ENCODE results near the gene SMC1A. TPM values are rescaled to one million over a fixed set of nuclear protein-coding genes. Genes with fewer than 3 reads are reported as not detected.

Gene SMC1A
- total and polyA plus RNA-seq, 5 donors from 2014 or later, result 37.1 to 74.9 (median 47.4) TPM

GRCh38 chrX:53445977-53446376, 23.5 kb upstream of the SMC1A start:
- Mint-ChIP-seq H3K27ac (no peak overlapping the region), H3K4me1 (peaks cover 0 to 8% (median 0%) of the 10 kb centered on the region in 4 donors), H3K4me3 (no peak overlapping the region), H3K27me3 (no peaks in the 10 kb centered on the region), H3K36me3 (no peaks in the 10 kb centered on the region), H3K9me3 (no peaks in the 10 kb centered on the region)
- peaks cover 10% of the 10 kb centered on the region for H3K4me1 ChIP-seq (ENCODE audit: control insufficient read depth, insufficient read depth, low read length, poor library complexity, severe bottlenecking)
- ATAC-seq (ENCODE audit: low read depth in 2 of 2) (no peak), DNase-seq (peak in 2 of 3 donors; percentile 26 to 67)
- H3K27me3 ChIP-seq (ENCODE audit: control insufficient read depth, insufficient read depth, low read length), result no peaks in the 10 kb centered on the region
- H3K9me3 ChIP-seq (ENCODE audit: control insufficient read depth in 2 of 2, low read length in 2 of 2), result no peaks in the 10 kb centered on the region
- no peaks in the 10 kb centered on the region for H3K36me3 ChIP-seq (ENCODE audit: control insufficient read depth, insufficient read depth, low read length)
- no peak overlapping the region for H3K27ac ChIP-seq (ENCODE audit: insufficient read depth, low read length, poor library complexity, severe bottlenecking)
- H3K4me3 ChIP-seq (ENCODE audit: low read depth, low read length), result no peak overlapping the region

DNA sequence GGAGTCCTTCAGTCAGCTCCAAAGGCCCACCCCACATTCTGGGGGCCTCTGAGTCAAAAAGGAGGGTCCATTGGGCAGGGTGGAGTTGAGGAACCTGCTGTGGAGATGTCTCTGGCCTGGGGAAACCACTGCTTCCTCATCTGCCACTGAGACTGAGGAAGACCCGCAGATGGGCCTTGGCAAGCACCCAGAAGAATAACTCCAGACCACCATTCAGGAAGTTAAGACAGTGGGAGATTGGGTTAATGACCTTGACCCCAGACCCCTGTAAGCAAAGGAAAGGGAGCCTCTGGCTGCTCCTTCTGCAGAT, 19.8 kb upstream of the SMC1A start:
- no peak for ATAC-seq (ENCODE audit: low read depth in 2 of 2)
- no peaks in the 10 kb centered on the region for H3K36me3 ChIP-seq (ENCODE audit: control insufficient read depth, insufficient read depth, low read length)
- Mint-ChIP-seq H3K9me3 (no peaks in the 10 kb centered on the region), H3K4me3 (peak overlapping the region in 2 of 4 donors; percentile 70 to 77), H3K4me1 (peaks cover 0 to 15% (median 3%) of the 10 kb centered on the region in 4 donors), H3K36me3 (no peaks in the 10 kb centered on the region), H3K27ac (peak overlapping the region in 1 of 3 donors; percentile 15), H3K27me3 (no peaks in the 10 kb centered on the region)
- DNase-seq, result no peak
- no peaks in the 10 kb centered on the region for H3K9me3 ChIP-seq (ENCODE audit: control insufficient read depth in 2 of 2, low read length in 2 of 2)
- peaks cover 15% of the 10 kb centered on the region for H3K4me1 ChIP-seq (ENCODE audit: control insufficient read depth, insufficient read depth, low read length, poor library complexity, severe bottlenecking)
- no peaks in the 10 kb centered on the region for H3K27me3 ChIP-seq (ENCODE audit: control insufficient read depth, insufficient read depth, low read length)
- no peak overlapping the region for H3K27ac ChIP-seq (ENCODE audit: insufficient read depth, low read length, poor library complexity, severe bottlenecking)
- no peak overlapping the region for H3K4me3 ChIP-seq (ENCODE audit: low read depth, low read length)

DNA sequence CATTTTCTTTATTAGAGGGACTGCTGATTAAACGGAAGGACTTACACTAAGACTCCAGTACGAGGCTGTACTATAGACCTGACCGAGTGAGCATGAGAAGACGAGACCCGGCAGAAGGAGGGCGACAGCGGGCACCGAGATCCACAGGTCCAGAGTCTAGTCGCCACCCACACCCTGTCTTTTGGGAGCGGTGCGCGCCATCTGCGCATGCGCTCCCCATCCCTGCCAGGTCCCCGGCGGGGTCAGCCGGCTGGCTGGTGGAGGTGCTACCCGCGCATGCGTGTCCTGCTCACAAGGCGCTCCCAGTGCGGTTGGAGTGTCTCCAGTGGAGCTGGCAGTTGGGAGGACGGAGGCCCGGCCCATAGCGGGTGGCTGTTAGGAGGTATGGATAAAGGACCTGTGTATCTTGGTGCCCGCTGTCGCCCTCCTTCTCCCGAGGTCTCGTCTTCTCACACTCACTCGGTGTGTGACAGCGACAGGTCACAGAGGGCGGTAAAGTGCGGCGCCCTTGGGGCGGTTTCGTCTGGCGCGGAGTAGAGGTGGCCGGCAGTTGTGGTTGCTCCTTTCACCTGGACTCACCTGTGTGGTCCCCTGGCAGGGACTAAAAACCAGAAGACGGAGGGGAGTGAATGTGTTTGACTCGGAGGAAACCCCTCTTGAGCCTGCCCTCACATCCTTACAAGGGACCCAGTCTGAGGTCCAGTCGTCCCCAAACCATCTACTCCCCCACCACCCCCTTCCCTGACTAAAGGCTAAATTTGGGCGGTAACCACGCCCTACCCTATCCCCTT, 19.3 kb upstream of the SMC1A start:
- Mint-ChIP-seq H3K4me1 (peaks cover 0 to 15% (median 3%) of the 10 kb centered on the region in 4 donors), H3K4me3 (peak overlapping the region; percentile 70 to 82 (median 79)), H3K27me3 (no peaks in the 10 kb centered on the region), H3K36me3 (no peaks in the 10 kb centered on the region), H3K9me3 (no peaks in the 10 kb centered on the region), H3K27ac (peak overlapping the region in 2 of 3 donors; percentile 15 to 26)
- H3K4me3 ChIP-seq (ENCODE audit: low read depth, low read length), result peak overlapping the region; percentile 64
- peaks cover 15% of the 10 kb centered on the region for H3K4me1 ChIP-seq (ENCODE audit: control insufficient read depth, insufficient read depth, low read length, poor library complexity, severe bottlenecking)
- H3K27ac ChIP-seq (ENCODE audit: insufficient read depth, low read length, poor library complexity, severe bottlenecking), result no peak overlapping the region
- H3K27me3 ChIP-seq (ENCODE audit: control insufficient read depth, insufficient read depth, low read length), result no peaks in the 10 kb centered on the region
- no peaks in the 10 kb centered on the region for H3K36me3 ChIP-seq (ENCODE audit: control insufficient read depth, insufficient read depth, low read length)
- DNase-seq, result peak; percentile 69 to 85 (median 70)
- ATAC-seq (ENCODE audit: low read depth in 2 of 2), result peak; percentile 72 to 75
- no peaks in the 10 kb centered on the region for H3K9me3 ChIP-seq (ENCODE audit: control insufficient read depth in 2 of 2, low read length in 2 of 2)

DNA sequence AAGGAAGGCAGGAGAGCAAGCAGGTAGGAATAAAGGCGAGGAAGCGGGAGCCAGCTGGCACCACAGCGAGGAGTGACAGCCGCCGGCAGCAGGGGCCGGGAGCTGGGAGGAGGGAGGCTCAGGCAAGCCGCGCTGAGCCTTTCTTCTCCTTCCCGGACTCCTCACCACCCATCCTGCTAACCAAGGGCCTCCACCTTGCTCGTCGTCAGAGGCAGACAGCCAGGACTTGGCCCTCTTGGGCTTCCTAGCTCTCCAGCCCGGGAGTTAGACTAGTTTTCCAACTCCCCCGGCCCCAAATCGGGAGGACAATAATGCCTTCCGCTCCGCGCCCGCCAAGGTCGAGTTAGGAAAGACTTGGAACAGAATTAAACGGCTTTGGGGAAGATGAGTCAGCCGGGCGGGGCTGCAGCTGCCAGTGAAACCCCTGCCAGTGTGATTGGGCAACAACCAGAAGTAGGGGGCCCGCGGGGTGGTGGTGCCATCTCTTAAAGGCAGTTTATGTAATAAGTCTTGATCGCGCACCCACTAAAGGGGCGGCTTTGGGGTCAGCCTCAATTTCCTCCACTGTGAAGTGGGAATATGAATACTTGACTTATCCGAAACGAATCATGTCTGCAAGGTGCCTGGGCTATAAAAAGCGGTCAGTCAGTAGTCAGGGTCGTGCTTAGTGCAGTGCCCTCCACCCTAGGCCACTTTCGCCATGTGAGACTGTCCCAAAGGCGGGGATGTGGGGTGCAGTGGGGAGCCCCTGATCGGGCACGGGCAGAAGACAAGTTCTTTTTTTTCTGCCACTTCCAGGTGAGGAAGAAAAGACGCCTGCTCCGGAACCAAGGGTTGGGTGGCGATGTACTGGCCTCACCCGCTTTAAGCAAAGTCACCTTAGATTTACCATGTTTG, 18.4 kb upstream of the SMC1A start:
- H3K4me1 Mint-ChIP-seq, result peaks cover 0 to 20% (median 6%) of the 10 kb centered on the region in 4 donors
- H3K36me3 Mint-ChIP-seq, result no peaks in the 10 kb centered on the region
- Histone ChIP-seq H3K27ac (ENCODE audit: insufficient read depth, low read length, poor library complexity, severe bottlenecking) (no peak overlapping the region), H3K4me1 (ENCODE audit: control insufficient read depth, insufficient read depth, low read length, poor library complexity, severe bottlenecking) (peaks cover 18% of the 10 kb centered on the region), H3K27me3 (ENCODE audit: control insufficient read depth, insufficient read depth, low read length) (no peaks in the 10 kb centered on the region), H3K36me3 (ENCODE audit: control insufficient read depth, insufficient read depth, low read length) (no peaks in the 10 kb centered on the region), H3K9me3 (ENCODE audit: control insufficient read depth in 2 of 2, low read length in 2 of 2) (no peaks in the 10 kb centered on the region), H3K4me3 (ENCODE audit: low read depth, low read length) (peak overlapping the region; percentile 64)
- H3K27ac Mint-ChIP-seq, result peak overlapping the region in 1 of 3 donors; percentile 15
- ATAC-seq (ENCODE audit: low read depth in 2 of 2) (no peak), DNase-seq (peak in 1 of 3 donors; percentile 31)
- H3K4me3 Mint-ChIP-seq, result peak overlapping the region; percentile 70 to 92 (median 80)
- no peaks in the 10 kb centered on the region for H3K27me3 Mint-ChIP-seq
- no peaks in the 10 kb centered on the region for H3K9me3 Mint-ChIP-seq

- H3K4me3 Mint-ChIP-seq, result peak overlapping the region in 3 of 4 donors; percentile 56 to 92 (median 72)
- H3K27ac ChIP-seq (ENCODE audit: insufficient read depth, low read length, poor library complexity, severe bottlenecking), result no peak overlapping the region
- H3K36me3 Mint-ChIP-seq, result no peaks in the 10 kb centered on the region
- DNase-seq (no peak), ATAC-seq (ENCODE audit: low read depth in 2 of 2) (no peak)
- H3K27ac Mint-ChIP-seq, result no peak overlapping the region
- no peaks in the 10 kb centered on the region for H3K27me3 ChIP-seq (ENCODE audit: control insufficient read depth, insufficient read depth, low read length)
- H3K4me1 Mint-ChIP-seq, result peaks cover 0 to 25% (median 9%) of the 10 kb centered on the region in 4 donors
- H3K36me3 ChIP-seq (ENCODE audit: control insufficient read depth, insufficient read depth, low read length), result no peaks in the 10 kb centered on the region
- no peaks in the 10 kb centered on the region for H3K27me3 Mint-ChIP-seq
- H3K9me3 ChIP-seq (ENCODE audit: control insufficient read depth in 2 of 2, low read length in 2 of 2), result no peaks in the 10 kb centered on the region
- H3K9me3 Mint-ChIP-seq, result no peaks in the 10 kb centered on the region
- no peak overlapping the region for H3K4me3 ChIP-seq (ENCODE audit: low read depth, low read length)
- peaks cover 18% of the 10 kb centered on the region for H3K4me1 ChIP-seq (ENCODE audit: control insufficient read depth, insufficient read depth, low read length, poor library complexity, severe bottlenecking)
These were observed 17.6 kb upstream of the SMC1A start for GRCh38 chrX:53440101-53440500.

DNA sequence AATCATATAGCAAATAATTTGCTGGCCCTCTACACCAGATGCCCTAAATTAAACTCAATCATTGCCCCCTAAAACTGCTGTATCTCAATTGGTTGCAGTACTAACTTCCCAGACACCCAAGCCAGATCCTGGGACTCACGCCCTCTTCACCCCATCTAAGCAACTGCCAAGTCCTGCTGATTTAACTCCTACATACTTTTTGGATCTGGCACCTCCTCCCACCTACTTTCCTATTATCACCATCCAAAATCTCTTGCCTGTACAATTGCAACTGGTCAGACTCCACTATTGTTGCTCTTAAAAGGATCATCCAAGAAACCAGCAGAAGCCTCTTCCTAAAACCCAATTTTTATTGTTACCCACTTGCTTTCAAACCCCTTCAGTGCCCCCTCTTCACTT, 16.4 kb upstream of the SMC1A start:
- H3K27ac ChIP-seq (ENCODE audit: insufficient read depth, low read length, poor library complexity, severe bottlenecking), result no peak overlapping the region
- Mint-ChIP-seq H3K9me3 (no peaks in the 10 kb centered on the region), H3K4me3 (no peak overlapping the region), H3K4me1 (peaks cover 5 to 37% (median 19%) of the 10 kb centered on the region in 4 donors), H3K27me3 (no peaks in the 10 kb centered on the region), H3K27ac (peak overlapping the region in 1 of 3 donors; percentile 33), H3K36me3 (peaks cover 3% of the 10 kb centered on the region)
- DNase-seq (no peak), ATAC-seq (ENCODE audit: low read depth in 2 of 2) (no peak)
- no peaks in the 10 kb centered on the region for H3K36me3 ChIP-seq (ENCODE audit: control insufficient read depth, insufficient read depth, low read length)
- no peak overlapping the region for H3K4me3 ChIP-seq (ENCODE audit: low read depth, low read length)
- H3K27me3 ChIP-seq (ENCODE audit: control insufficient read depth, insufficient read depth, low read length), result no peaks in the 10 kb centered on the region
- H3K4me1 ChIP-seq (ENCODE audit: control insufficient read depth, insufficient read depth, low read length, poor library complexity, severe bottlenecking), result peaks cover 22% of the 10 kb centered on the region
- H3K9me3 ChIP-seq (ENCODE audit: control insufficient read depth in 2 of 2, low read length in 2 of 2), result no peaks in the 10 kb centered on the region

GRCh38 chrX:53438174-53438831, 15.8 kb upstream of the SMC1A start:
- H3K27ac Mint-ChIP-seq, result peak overlapping the region in 1 of 3 donors; percentile 33

More at GRCh38 chrX:53438174-53438831, 15.8 kb upstream of the SMC1A start:
- ATAC-seq (ENCODE audit: low read depth in 2 of 2), result no peak
- Mint-ChIP-seq H3K4me3 (no peak overlapping the region), H3K27me3 (no peaks in the 10 kb centered on the region), H3K36me3 (peaks cover 3% of the 10 kb centered on the region), H3K4me1 (peaks cover 5 to 41% (median 19%) of the 10 kb centered on the region in 4 donors), H3K9me3 (no peaks in the 10 kb centered on the region)
- Histone ChIP-seq H3K4me3 (ENCODE audit: low read depth, low read length) (no peak overlapping the region), H3K36me3 (ENCODE audit: control insufficient read depth, insufficient read depth, low read length) (no peaks in the 10 kb centered on the region), H3K27ac (ENCODE audit: insufficient read depth, low read length, poor library complexity, severe bottlenecking) (no peak overlapping the region), H3K9me3 (ENCODE audit: control insufficient read depth in 2 of 2, low read length in 2 of 2) (no peaks in the 10 kb centered on the region), H3K27me3 (ENCODE audit: control insufficient read depth, insufficient read depth, low read length) (no peaks in the 10 kb centered on the region), H3K4me1 (ENCODE audit: control insufficient read depth, insufficient read depth, low read length, poor library complexity, severe bottlenecking) (peaks cover 27% of the 10 kb centered on the region)
- DNase-seq, result peak in 1 of 3 donors; percentile 18

Data from CD4-positive, CD25-positive, alpha-beta regulatory T cell (primary cell).